Heart left ventricle (tissue), 16 donors: ENCODE results near the gene OR1I1. TPM values are rescaled to one million over a fixed set of nuclear protein-coding genes. Genes with fewer than 3 reads are reported as not detected.

Experiments used
- ATAC-seq, 4 donors: fragments of 200-7000 bp; cut with Tn5 transposase; one replicate each; pipeline ENCODE4 v1.9.1; 2020 to 2022; ENCODE audit warnings: moderate library complexity in 4 of 4, mild to moderate bottlenecking in 3 of 4, moderate number of reproducible peaks in 1 of 4
- DNase-seq, 5 donors: peaks; one replicate each; pipeline ENCODE4 v3.0.0-alpha.2; 2020
- H3K27ac ChIP-seq, 12 donors: fragments of 200-600 bp; sonication (generic) in 4 of 12; one replicate each; pipeline versions ENCODE4 v1.5.0 to v1.8.0; 2016 to 2022; ENCODE audit warnings: mild to moderate bottlenecking in 2 of 12
- H3K27me3 ChIP-seq, 9 donors: fragments of 200-600 bp; sonication (generic) in 2 of 9; one replicate each; pipeline versions ENCODE4 v1.5.1 to v1.8.0; 2016 to 2022; ENCODE audit warnings: mild to moderate bottlenecking in 3 of 9
- H3K36me3 ChIP-seq, 9 donors: fragments of 200-600 bp; sonication (generic) in 2 of 9; one replicate each; pipeline versions ENCODE4 v1.5.0 to v1.8.0; 2018 to 2022; ENCODE audit warnings: mild to moderate bottlenecking in 2 of 9
- H3K4me1 ChIP-seq, 12 donors: fragments of 200-600 bp; sonication (generic) in 4 of 12; one replicate each; pipeline versions ENCODE4 v1.5.0 to v1.8.0; 2016 to 2022; ENCODE audit warnings: mild to moderate bottlenecking in 3 of 12
- H3K4me3 ChIP-seq, 12 donors: fragments of 200-600 bp; sonication (generic) in 4 of 12; one replicate each; pipeline versions ENCODE4 v1.5.0 to v1.8.0; 2017 to 2022; ENCODE audit warnings: mild to moderate bottlenecking in 9 of 12, moderate library complexity in 4 of 12
- H3K9me3 ChIP-seq, 12 donors: fragments of 200-600 bp; sonication (generic) in 4 of 12; one replicate each; pipeline versions ENCODE4 v1.5.0 to v1.8.0; 2016 to 2022; ENCODE audit warnings: mild to moderate bottlenecking in 1 of 12
- CTCF ChIP-seq, 12 donors: fragments of 200-600 bp; sonication (generic) in 4 of 12; IDR thresholded peaks; one replicate each; pipeline versions ENCODE4 v1.5.0 to v1.8.0; 2018 to 2022; ENCODE audit warnings: antibody characterized with exemption in 12 of 12, mild to moderate bottlenecking in 5 of 12
- POLR2A ChIP-seq, 2 donors: fragments of 450-650 bp; IDR thresholded peaks; one replicate each; pipeline ENCODE4 v1.6.1; 2017; ENCODE audit warnings: antibody characterized with exemption in 2 of 2, mild to moderate bottlenecking in 2 of 2, moderate library complexity in 2 of 2
- WGBS, 4 donors: extraction: QIAGEN DNeasy Blood & Tissue Kit in 2 of 4; methylation state at CpG; one replicate each; pipeline versions ENCODE4 v1.1.5 to v1.1.7; 2013 to 2018; 5-methylcytosine and 5-hydroxymethylcytosine counted together
- intact Hi-C, 10 donors: fragments of 100-400 bp; cut with DNase I; formaldehyde crosslinking; loops; one replicate each; pipeline versions ENCODE4 v1.11.1 to v1.14.2; 2022
- polyA plus RNA-seq, 2 donors: library from polyadenylated mRNA; stranded (reverse); fragments of 200-250 nt; gene quantifications; one replicate each; pipeline ENCODE4 v1.2.3, GENCODE V29; 2013
- total RNA-seq, 9 donors: library from RNA; depleted of rRNA in 2 of 9; stranded (reverse); fragments of >200 nt in 2 of 9; fragmentation: NEBNext Ultra II Directional in 3 of 9; extraction: Animal tissue kit (Norgen Biotek cat#: 25700) in 3 of 9; gene quantifications; one replicate each; pipeline versions ENCODE4 v1.1.0 to v1.2.4, GENCODE V29; 2016 to 2023
- donor health status: ischemic (EF 13 %, LVEDD 7.1; RV severe dilation, severe dysfunction).
- donor health status: healthy with polysubstance abuse.
- donor health status: DM: no; HTN: yes; CAD: no.
- donor health status: DM: no; HTN: no; CAD: no.
- donor health status: ischemic (EF 25% LVEDD 6.9; RV normal size, moderate dysfunction).
- donor health status: ischemic (EF 25% LVEDD 5.7; RV mildly dilated, moderate dysfunction).
- donor health status: healthy.
- donor health status: DM: yes; HTN: yes; CAD: no.
- donor health status: ischemic (EF 35%, LVEDD 5.7; RV mildly dilated, moderate dysfunction).
- donor health status: nonischemic (EF 11% LVEDD 7.7; RV severe dilation, severe dysfunction).
- donor health status: DM: yes; HTN: yes; CAD: no.
- donor health status: PGD.
- donor health status: ischemic (EF 29% LVEDD 5.4; RV normal size, mild dysfunction).
- donor health status: nonischemic (EF 23%, LVEDD 6.1; RV moderate dilation, normal function).

The OR1I1 gene
- total and polyA plus RNA-seq, 11 donors: not detected

- H3K4me3 ChIP-seq: peak overlapping the region; percentile 65 to 98 (median 88)
- H3K4me1 ChIP-seq: peaks cover 0 to 20% (median 7%) of the 10 kb centered on the region in 12 donors
- H3K27me3 ChIP-seq: peaks cover 0 to 11% (median 0%) of the 10 kb centered on the region in 9 donors
- intact Hi-C loops: loop anchor here in 4 of 10 donors (2.0 to 10.0 kb wide), 3 partner anchors 17 to 157 kb away; a partner anchor contains a TSS
- peaks cover 0 to 16% (median 9%) of the 10 kb centered on the region in 12 donors for H3K9me3 ChIP-seq
- ATAC-seq: peak; percentile 22 to 69 (median 30)
- TF ChIP-seq POLR2A (IDR thresholded peaks at IDR 0.05) (no peak), CTCF (IDR thresholded peaks at IDR 0.05) (no peak)
- peak in 1 of 5 donors; percentile 37 for DNase-seq
- H3K27ac ChIP-seq: peak overlapping the region; percentile 88 to 98 (median 95)
- peaks cover 0 to 46% (median 39%) of the 10 kb centered on the region in 9 donors for H3K36me3 ChIP-seq
- 31 to 43% (median 38%) methylated on average over 10 of the region's 10 CpGs for WGBS, 4 donors
These were observed 26.3 kb downstream of the OR1I1 start for GRCh38 chr19:15108145-15108844.

- H3K9me3 ChIP-seq: peaks cover 0 to 8% (median 2%) of the 10 kb centered on the region in 12 donors
- DNase-seq: no peak
- peak overlapping the region in 11 of 12 donors; percentile 88 to 98 (median 95) for H3K27ac ChIP-seq
- 85 to 88% (median 87%) methylated on average over 15 to 21 of the region's 21 CpGs for WGBS, 4 donors
- intact Hi-C loops: loop anchor here in 4 of 10 donors (2.0 to 10.0 kb wide), 3 partner anchors 16 to 156 kb away; a partner anchor contains a TSS
- H3K36me3 ChIP-seq: peaks cover 0 to 54% (median 47%) of the 10 kb centered on the region in 9 donors
- no peak for ATAC-seq
- H3K4me3 ChIP-seq: peak overlapping the region in 7 of 12 donors; percentile 65 to 98 (median 87)
- no peak for TF ChIP-seq CTCF (IDR thresholded peaks at IDR 0.05)
- TF ChIP-seq POLR2A (IDR thresholded peaks at IDR 0.05): no peak
- H3K27me3 ChIP-seq: peaks cover 0 to 11% (median 0%) of the 10 kb centered on the region in 9 donors
- H3K4me1 ChIP-seq: peaks cover 0 to 24% (median 9%) of the 10 kb centered on the region in 12 donors
These were observed 27.1 kb downstream of the OR1I1 start for GRCh38 chr19:15108845-15109767.

- Histone ChIP-seq H3K36me3 (peaks cover 0 to 58% (median 53%) of the 10 kb centered on the region in 9 donors), H3K27me3 (peaks cover 0 to 11% (median 0%) of the 10 kb centered on the region in 9 donors), H3K9me3 (peaks cover 0 to under 1% (median 0%) of the 10 kb centered on the region in 12 donors), H3K4me1 (peaks cover 2 to 30% (median 11%) of the 10 kb centered on the region in 12 donors), H3K27ac (peak overlapping the region in 1 of 12 donors; percentile 96), H3K4me3 (no peak overlapping the region)
- intact Hi-C loops: loop anchor here in 6 of 10 donors (2.0 to 10.0 kb wide), 4 partner anchors 15 to 155 kb away; a partner anchor contains a TSS
- no peak for DNase-seq
- 89 to 95% (median 91%) methylated on average over 19 to 49 of the region's 49 CpGs for WGBS, 4 donors
- TF ChIP-seq CTCF (IDR thresholded peaks at IDR 0.05) (no peak), POLR2A (IDR thresholded peaks at IDR 0.05) (no peak)
- ATAC-seq: no peak
These were observed 27.9 kb downstream of the OR1I1 start for GRCh38 chr19:15109768-15110417.
